Neutrophil (primary cell): ENCODE measurements around the gene CRBN.

Experiments used
- H3K27ac ChIP-seq: fragments of 200-600 bp; sonication (generic); 2 replicates; pipeline ENCODE4 v1.5.1; 2016; ENCODE audit warnings: mild to moderate bottlenecking, moderate library complexity
- H3K27me3 ChIP-seq: fragments of 200-600 bp; sonication (generic); 2 replicates; pipeline ENCODE4 v1.6.0; 2016; ENCODE audit warnings: mild to moderate bottlenecking
- H3K36me3 ChIP-seq: fragments of 200-600 bp; sonication (generic); 2 replicates; pipeline ENCODE4 v1.5.1; 2017
- H3K4me1 ChIP-seq, 2 experiments: fragments of 200-600 bp in 1 of 2; sonication (generic) in 1 of 2; 1 replicate in 1 of 2; 2 replicates in 1 of 2; pipeline versions ENCODE4 v1.5.1 to v1.6.1; 2013 to 2016; ENCODE audit warnings: low read depth in 1 of 2, low read length in 1 of 2, mild to moderate bottlenecking in 1 of 2, moderate library complexity in 1 of 2; ENCODE audit not compliant: control insufficient read depth in 1 of 2, insufficient read depth in 1 of 2
- H3K4me3 ChIP-seq, 2 experiments: fragments of 200-600 bp in 1 of 2; sonication (generic) in 1 of 2; 1 replicate in 1 of 2; 2 replicates in 1 of 2; pipeline ENCODE4 v1.5.1; 2013 to 2016; ENCODE audit warnings: low read depth in 1 of 2, low read length in 1 of 2, mild to moderate bottlenecking in 1 of 2, moderate library complexity in 1 of 2
- H3K9me3 ChIP-seq: fragments of 200-600 bp; sonication (generic); 2 replicates; pipeline ENCODE4 v1.5.1; 2016
- CTCF ChIP-seq: fragments of 200-600 bp; sonication (generic); IDR thresholded peaks from 2 replicates; pipeline ENCODE4 v1.5.1; 2016; ENCODE audit warnings: antibody characterized with exemption

The CRBN gene

GRCh38 chr3:3126477-3127431 lies 52.7 kb downstream of the CRBN start, which contains the start of gene TRNT1:
Gene TRNT1, plus strand, starts transcription at chr3:3126940. Its CDS starts 2,101 bp downstream, at chr3:3129041.
- Histone ChIP-seq H3K27ac (peak within 1 kb of the TSS; percentile 91), H3K27me3 (no peaks in the 10 kb centered on the region), H3K9me3 (no peaks in the 10 kb centered on the region), H3K4me3 (peak within 1 kb of the TSS; percentile 90 to 93), H3K36me3 (peaks cover 25% of the 10 kb centered on the region), H3K4me1 (peaks cover 14% of the 10 kb centered on the region in 2 experiments)
- peak; percentile 50 for TF ChIP-seq CTCF

DNA sequence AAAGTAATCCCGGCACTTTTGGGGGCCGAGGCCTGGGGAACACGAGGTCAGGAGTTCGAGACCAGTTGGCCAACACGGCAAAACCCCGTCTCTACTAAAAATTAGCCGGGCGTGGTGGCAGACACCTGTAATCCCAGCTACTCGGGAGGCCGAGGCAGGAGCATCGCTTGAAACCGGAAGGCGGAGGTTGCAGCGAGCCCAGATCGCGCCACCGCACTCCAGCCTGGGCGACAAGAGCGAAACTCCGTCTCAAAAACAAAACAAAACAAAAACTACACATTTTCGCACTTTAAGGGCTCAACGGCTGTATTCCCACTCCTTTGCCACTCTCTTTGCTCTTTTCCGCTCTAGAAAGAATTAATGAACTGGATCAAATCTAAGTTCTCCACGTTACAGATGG lies 53.5 kb downstream of the CRBN start:
- Histone ChIP-seq H3K27ac (peak overlapping the region; percentile 91), H3K4me1 (peaks cover 14% of the 10 kb centered on the region in 2 experiments), H3K9me3 (no peaks in the 10 kb centered on the region), H3K27me3 (no peaks in the 10 kb centered on the region), H3K4me3 (peak overlapping the region; percentile 90 to 93), H3K36me3 (peaks cover 22% of the 10 kb centered on the region)
- TF ChIP-seq CTCF: no peak

DNA sequence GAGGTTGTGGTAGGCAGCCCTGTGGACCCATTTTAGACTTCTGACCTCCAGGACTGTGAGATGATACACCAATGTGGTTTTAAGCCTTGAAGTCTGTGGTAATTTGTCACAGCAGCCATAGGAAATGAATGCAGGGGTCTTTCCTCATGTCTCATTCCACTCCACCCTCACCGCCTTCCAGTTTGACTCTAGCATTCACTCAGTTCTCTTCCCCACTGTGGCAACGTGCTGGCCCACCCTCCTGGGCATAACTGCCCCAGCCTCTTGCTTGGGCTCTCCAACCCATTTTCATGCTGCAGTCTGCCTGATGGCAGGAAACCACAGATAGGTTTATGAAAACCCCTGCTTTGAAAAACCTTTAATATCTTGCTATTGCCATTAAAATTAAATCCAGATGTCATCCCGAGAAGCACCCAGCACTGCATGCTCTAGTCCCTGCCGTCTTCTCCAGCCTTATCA lies 60.1 kb downstream of the CRBN start:
- Histone ChIP-seq H3K9me3 (no peaks in the 10 kb centered on the region), H3K4me3 (no peak overlapping the region), H3K36me3 (no peaks in the 10 kb centered on the region), H3K27me3 (no peaks in the 10 kb centered on the region), H3K4me1 (no peaks in the 10 kb centered on the region), H3K27ac (no peak overlapping the region)
- TF ChIP-seq CTCF: no peak

GRCh38 chr3:3117651-3118050 lies 61.8 kb downstream of the CRBN start:
- H3K4me3 ChIP-seq: no peak overlapping the region
- no peaks in the 10 kb centered on the region for H3K36me3 ChIP-seq
- no peaks in the 10 kb centered on the region for H3K9me3 ChIP-seq
- no peaks in the 10 kb centered on the region for H3K27me3 ChIP-seq
- no peak overlapping the region for H3K27ac ChIP-seq
- no peaks in the 10 kb centered on the region for H3K4me1 ChIP-seq
- no peak for TF ChIP-seq CTCF

- Histone ChIP-seq H3K4me1 (no peaks in the 10 kb centered on the region), H3K27ac (no peak overlapping the region), H3K4me3 (no peak overlapping the region), H3K9me3 (no peaks in the 10 kb centered on the region), H3K36me3 (no peaks in the 10 kb centered on the region), H3K27me3 (no peaks in the 10 kb centered on the region)
- TF ChIP-seq CTCF: no peak
These were observed 66.3 kb downstream of the CRBN start for GRCh38 chr3:3113042-3113709.
